ENCODE results near the gene SCARF2.
"Not testable (repeated sequence)": the region's sequence is repeated elsewhere in the genome, so short reads cannot be mapped to it uniquely, and the experiment has no call there.

Gene SCARF2

DNA sequence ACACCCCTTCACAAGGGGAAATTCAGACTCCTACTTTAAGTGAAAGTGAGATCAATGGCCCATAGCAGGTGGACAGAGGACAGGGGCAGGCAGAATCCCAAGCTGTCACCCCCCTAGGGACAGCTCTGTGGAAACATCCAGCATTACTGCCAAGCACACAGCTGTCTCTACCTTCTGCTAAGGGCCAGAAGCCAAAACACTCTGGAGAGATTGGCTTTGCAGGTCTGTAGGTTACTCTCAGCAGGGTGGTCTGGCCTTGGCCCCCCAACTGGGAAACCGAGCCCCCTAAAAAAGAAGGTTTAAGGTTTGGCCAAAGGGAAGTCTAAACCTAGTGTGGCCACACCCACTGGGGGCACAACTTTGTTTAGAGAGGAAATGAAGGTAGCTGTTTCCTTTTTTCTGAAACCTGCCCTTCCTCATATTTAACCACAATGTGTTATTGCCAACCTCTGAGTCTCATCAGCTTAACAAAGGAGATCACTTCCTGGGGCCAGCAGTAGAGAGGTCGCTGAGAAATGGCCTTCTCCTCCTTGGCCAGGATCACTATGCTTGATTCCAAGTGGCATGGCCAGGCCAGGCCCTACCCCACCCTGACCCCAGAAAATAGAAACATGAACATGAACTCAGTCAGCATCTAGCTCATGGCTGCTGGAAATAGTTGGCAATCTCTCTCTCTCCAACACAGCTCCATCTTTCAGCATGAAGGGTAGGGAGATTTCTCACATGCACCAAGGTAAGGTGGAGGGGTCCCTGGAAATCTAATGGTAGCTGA is 25.9 kb upstream of the SCARF2 start:
- DNase-seq (ENCODE audit: extremely low read depth in 1 of 2, low read depth in 1 of 2), result no peak

DNA sequence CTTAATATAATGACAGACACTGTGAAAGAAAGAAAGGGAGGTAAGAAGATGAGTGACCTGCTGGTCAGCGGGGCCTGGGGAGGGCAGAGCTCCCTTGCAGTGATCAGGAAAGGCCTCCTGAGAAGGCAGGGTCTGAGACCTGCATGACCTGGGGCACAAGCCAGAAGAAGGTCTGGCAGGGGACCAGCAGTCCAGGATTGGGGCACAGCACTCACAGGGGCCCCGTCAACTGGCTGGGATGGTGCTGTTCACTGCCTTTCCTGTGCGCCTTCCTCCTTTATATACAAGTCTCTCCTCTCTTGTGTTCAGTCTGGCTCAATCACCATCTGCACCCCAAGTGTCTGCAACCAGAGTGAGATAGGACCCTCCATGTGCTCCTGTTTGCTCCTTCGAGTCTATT is 22.2 kb upstream of the SCARF2 start:
- DNase-seq (ENCODE audit: extremely low read depth in 1 of 2, low read depth in 1 of 2), result no peak

DNA sequence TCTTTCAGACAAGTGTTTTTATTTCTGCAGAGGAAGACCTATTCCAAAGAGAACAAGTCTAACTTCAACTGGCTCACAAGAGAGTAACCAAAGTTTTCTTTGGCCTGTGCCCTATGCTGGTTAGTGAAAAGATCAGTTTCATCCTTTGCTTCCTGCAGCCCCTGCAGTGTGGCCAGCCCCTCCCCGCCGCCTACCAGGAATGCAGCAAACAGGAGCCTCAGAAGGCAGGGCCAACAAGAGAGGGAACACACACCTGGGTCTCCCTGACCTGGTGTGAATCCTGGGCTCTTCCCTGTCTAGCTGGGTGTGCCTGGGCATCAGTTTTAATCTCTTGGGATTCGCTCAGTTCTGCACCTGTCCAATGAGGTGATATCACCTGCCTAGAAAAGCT is 21.5 kb upstream of the SCARF2 start:
- no peak for DNase-seq (ENCODE audit: extremely low read depth in 1 of 2, low read depth in 1 of 2)

DNA sequence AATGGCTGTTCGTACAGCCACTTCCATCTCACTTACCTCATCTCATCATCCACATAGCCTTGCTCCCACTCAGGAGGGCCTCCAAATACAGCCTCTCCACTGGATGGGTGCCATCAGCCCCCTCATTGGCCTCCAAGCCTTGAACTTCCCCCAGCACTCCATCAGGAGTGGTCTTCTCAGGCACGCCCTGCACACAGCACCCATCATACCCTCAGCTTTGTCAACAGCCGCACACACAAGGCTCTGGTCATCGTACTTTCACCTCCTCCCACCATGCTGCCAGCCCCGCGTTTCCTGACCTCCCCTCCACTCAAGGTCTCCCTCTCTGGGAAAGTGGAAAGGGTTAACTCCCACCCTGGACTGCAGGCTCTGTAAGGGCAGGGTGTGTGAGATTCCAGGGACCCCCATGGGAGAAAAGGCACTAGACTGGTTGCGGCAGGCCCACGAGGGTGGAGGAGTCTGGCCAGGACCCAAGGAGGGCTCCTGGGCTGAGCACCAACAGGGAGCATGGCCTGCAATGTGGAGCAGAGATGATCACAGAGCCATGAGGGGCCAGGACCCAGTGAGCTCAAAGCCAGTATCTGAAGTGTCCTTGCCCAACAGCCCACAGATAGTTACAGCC is 21.0 kb upstream of the SCARF2 start:
- DNase-seq (ENCODE audit: extremely low read depth in 1 of 2, low read depth in 1 of 2), result no peak

DNA sequence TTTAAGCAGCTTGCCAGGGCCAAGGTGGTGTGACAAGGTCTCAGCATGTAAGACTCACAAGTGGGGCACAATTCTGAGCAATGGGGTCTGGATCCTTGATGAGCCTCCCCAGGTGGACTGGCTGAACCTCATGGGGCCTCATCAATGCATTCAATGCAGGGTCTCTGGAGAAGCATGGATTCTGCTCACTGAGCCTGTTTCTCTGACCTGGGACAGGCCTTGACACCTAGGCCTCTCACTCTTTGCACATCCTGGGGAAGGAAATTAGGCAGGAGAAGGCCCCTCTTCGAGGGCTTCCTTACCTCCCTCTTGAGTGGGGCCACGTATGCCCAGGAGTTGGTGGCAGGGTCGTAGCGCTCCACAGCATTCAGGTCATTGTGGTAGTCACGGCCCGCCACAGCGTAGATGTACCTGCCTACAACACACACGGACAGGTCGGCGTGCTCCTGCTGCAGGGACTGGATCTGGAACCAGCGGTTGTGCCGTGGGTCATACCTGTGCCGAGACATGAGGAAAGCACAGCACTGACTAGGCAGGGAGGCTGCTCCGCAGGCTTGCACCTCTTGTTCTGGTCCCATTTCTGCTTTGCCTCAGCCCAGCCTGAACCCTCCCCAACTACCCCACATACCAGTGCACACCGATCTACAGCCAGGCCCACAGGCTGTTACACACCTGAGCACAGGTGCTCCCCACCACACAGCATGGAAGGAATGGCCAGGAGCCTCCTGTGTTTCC is 20.0 kb upstream of the SCARF2 start:
- DNase-seq (ENCODE audit: extremely low read depth in 1 of 2, low read depth in 1 of 2), result no peak

DNA sequence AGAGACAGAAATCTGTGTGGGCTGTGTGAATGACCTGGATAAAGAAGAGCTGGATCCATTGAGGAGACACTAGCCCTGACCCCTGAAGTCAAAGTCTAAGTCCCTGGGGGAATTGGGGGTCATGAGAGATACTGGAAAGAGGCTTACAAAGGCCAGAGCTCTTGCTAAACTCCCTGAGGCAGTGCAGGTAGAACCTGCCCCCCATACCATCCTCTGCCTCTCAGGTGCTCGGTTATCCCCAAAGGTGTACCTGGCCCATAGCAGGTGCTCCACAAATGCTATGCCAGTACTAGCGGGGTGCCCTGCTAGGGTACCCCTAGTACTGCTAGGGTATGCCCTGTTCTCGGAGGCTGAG is 19.1 kb upstream of the SCARF2 start:
- no peak for DNase-seq (ENCODE audit: extremely low read depth in 1 of 2, low read depth in 1 of 2)

DNA sequence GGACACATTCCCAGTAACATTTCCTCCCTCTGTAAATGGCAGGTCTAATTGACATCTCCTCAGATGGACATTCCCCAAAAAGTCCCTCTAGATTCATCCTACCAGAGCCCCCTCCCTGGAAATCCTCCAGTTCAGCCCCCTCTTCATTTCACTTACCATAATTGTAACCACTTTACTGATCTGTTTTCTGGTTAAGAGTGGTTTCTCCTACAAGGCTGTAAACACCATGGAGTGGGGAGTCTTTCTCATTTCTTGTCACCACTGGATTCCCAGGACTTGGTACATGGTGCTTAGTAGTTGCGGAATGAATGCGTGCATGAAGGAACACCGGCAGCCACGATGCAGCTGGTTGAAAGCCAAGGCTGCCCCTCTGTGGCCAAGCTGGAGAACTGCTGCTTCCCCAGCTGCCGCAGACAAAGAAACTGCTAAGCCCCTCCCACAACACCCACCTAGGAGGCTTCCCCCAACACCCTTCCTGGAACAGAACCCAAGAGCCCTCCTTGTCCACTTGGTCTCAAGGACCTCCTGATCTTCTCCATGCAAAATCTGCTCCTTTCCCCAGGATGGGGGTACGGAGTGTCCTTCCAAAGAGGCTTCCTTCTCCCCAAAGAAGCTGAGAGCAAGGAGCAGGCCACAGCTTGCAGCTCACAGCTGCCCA is 18.6 kb upstream of the SCARF2 start:
- peak; percentile 27 to 54 for DNase-seq (ENCODE audit: extremely low read depth in 1 of 2, low read depth in 1 of 2)

DNA sequence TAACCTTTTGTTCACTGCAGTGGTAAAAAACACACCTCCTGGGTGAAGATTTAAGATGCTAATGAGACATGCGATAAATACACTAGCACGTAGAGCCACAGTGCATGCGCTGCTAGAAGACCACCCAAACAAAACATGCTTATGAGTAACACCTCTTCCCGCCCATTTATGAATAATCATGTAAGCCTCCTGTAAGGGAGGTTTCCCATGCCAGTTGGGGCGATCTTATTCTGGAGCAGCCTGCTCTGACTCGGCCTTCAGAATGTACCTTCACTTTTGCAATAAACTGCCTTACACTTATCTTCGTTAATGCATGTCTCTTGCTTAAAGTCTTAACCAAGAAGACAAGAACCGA is 18.1 kb upstream of the SCARF2 start:
- DNase-seq (ENCODE audit: extremely low read depth in 1 of 2, low read depth in 1 of 2), result no peak

DNA sequence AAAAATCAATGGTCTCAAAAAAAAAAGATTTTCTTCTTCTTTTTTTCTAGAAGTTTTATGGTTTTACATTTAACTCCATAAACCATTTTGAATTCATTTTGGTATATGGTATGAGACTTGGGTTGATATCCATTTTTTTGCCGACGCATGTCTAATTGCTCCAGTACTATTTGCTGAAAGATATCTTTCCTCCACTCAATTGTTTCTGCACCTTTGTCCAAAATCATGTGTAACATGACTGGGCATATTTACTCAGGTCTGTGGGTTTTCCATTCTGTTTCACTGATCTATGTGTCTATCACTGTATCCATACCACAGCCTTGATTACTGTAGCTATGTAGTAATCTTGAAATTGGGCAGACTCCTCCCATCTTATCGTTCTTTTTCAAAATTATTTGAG is 15.6 kb upstream of the SCARF2 start:
- no peak for DNase-seq (ENCODE audit: extremely low read depth in 1 of 2, low read depth in 1 of 2)

DNA sequence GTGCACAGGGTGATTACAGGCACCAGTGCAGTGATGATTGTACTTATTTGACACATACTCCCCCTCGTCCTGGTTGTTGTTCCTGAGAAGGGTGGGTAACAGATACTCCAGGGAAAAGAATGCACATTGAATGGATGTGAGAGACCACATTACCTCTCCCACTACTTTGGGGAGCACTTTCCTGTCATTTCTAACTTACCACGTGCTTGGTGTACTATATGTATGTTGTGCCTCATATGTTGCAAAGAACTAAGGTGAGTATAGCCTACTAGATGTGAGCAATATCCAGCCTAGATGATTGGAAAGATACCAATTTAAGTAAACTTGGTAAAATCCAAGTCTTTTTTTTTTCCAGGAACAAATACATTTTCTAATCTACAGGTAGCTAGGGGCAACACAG is 14.3 kb upstream of the SCARF2 start:
- no peak for DNase-seq (ENCODE audit: extremely low read depth in 1 of 2, low read depth in 1 of 2)

DNA sequence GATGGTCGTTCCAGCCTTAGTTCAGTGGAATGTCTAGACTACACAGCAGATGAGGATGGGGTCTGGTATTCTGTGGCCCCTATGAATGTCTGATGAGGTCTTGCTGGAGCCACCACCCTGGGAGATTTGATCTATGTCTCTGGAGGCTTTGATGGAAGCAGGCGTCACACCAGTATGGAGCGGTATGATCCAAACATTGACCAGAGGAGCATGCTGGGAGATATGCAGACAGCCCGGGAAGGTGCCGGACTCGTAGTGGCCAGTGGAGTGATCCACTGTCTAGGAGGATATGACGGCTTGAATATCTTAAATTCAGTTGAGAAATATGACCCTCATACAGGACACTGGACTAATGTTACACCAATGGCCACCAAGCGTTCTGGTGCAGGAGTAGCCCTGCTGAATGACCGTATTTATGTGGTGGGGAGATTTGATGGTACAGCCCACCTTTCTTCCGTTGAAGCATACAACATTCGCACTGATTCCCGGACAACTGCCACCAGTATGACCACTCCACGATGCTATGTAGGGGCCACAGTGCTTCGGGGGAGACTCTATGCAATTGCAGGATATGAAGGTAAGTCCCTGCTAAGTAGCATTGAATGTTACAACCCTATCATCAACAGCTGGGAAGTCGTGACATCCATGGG is 13.6 kb upstream of the SCARF2 start:
- DNase-seq (ENCODE audit: extremely low read depth in 1 of 2, low read depth in 1 of 2), result not testable (repeated sequence)

DNA sequence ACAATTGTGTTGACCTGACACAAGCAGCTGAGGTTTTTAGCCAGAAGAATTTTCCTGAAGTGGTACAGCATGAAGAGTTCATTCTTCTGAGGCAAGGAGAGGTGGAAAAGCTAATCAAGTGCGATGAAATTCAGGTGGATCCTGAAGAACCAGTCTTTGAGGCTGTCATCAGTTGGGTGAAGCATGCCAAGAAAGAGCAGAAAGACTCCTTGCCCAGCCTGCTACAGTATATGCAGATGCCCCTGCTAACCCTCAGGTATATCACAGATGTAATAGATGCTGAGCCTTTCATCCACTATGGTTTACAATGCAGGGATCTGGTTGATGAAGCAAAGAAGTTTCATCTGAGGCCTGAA is 12.9 kb upstream of the SCARF2 start:
- no peak for DNase-seq (ENCODE audit: extremely low read depth in 1 of 2, low read depth in 1 of 2)

DNA sequence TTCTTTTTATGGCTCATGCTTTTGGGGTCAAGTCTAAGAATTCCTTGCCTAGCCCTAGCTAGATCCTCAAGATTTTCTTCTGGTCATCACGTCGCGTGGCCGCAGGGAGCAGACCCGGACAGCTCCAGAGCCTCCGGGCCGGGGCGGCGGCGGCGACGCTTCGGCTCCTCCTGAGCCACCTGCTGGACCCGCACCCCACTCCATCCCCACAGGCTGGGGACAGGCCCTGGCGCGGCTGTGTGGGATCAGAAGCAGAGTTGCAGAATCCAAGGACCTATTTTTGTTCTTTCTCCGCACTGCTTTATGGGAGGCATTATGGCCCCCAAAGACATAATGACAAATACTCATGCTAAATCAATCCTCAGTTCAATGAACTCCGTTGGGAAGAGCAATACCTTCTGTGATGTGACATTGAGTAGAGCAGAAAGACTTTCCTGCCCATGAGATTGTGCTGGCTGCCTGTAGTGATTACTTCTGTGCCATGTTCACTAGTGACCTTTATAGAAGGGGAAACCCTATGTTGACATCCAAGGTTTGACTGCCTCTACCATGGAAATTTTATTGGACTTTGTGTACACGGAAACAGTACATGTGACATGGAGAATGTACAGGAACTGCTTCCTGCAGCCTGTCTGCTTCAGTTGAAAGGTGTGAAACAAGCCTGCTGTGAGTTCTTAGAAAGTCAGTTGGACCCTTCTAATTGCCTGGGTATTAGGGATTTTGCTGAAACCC is 12.4 kb upstream of the SCARF2 start:
- DNase-seq (ENCODE audit: extremely low read depth in 1 of 2, low read depth in 1 of 2), result no peak

DNA sequence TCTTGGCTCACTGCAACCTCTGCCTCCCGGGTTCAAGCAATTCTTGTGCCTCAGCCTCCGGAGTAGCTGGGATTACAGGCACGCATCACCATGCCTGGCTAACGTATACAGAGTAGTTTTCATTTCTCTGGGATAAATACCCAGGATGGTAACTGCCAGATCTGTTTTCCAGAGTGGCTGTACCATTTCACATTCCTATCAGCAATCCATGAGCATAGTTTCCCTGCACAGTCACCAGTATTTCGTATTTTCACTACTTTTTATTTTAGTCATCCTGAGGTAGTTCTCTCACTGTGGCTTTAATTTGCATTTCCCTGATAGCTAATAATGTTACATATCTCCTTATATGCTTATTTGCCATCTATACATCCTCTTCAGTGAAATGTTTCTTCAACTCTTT is 11.0 kb upstream of the SCARF2 start:
- no peak for DNase-seq (ENCODE audit: extremely low read depth in 1 of 2, low read depth in 1 of 2)

DNA sequence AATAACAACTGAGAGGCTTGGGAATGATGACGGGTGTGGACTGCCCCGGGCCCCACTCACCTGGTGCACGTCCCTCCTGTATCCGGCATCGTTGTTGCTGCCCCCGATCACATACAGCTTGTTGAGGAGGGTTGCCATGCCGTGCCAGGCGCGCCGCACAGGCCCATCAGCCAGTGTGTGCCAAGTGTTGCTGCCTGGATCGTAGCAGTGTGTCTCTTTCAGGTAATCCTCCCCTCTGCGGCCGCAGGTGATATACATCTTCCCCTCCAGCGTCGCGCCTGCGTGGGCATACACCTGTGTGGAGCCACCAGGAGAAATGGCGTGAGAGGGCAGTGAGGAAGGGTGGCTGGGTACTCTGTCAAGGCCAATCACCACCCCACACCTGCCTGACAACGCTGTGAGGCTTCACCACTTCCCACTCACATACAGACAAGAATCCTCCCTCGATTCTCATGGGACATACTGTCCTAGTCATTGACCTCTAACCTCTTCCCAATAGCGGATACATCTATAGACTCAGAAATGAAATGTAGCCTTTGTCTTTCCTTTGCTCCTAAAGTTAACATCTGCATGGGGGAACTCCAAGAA is 8.9 kb upstream of the SCARF2 start:
- DNase-seq (ENCODE audit: extremely low read depth in 1 of 2, low read depth in 1 of 2), result no peak

DNA sequence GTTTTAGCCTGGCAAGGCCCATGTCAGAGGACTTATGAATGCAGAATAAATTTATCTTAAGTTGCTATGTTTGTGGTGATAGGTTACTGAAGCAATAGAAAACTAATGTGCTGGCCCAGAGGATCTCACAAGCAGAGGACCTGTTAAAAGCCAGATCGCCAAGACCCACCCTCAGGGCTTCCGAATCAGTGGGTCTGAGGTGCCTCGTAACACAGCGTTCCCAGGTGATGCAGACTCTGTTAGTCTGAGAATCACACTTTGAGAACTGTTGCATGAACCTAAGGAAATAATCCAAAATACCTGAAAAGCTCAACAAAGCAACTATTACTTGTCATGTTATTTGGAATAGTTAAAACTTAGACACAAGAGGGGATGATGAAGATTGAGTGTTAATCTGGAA is 6.7 kb upstream of the SCARF2 start:
- DNase-seq (ENCODE audit: extremely low read depth in 1 of 2, low read depth in 1 of 2), result no peak

DNA sequence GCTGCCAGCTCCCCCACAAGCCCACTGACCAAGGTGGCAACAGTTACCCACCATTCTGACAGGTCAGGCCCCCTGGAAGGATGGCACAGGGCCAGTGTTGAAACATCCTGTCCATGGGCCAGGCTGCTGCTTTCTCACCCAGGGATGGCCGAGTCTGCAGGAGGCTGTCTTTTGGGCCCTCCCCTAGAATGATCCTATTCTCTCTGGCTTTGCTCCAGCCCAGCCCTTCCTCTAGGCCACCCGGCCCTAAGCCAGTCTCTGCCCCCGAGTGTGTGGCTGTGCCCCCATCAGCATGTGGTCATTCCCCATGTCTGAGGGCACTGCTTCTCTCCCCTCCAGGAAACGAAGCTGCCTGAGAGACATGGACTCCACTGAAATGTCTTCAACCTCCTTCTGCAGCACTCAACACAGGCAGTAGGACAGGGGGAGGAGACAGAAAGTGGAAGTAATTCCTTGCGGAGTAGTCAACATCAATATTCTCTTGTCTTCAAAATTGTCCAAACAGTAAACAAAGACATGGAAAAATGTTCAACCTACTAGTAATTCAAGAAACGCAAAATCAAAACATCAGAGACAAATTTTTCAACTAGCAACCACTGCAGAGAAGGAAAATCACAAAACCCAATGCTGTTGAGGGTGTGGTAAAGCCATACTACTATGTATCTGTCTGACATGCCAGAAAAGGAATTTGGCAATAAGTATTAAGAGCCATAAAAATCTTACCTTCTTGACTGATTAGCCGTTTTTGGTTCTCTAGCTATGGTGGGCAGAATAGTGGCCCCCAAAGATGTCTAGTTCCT is 5.1 kb upstream of the SCARF2 start:
- no peak for DNase-seq (ENCODE audit: extremely low read depth in 1 of 2, low read depth in 1 of 2)

DNA sequence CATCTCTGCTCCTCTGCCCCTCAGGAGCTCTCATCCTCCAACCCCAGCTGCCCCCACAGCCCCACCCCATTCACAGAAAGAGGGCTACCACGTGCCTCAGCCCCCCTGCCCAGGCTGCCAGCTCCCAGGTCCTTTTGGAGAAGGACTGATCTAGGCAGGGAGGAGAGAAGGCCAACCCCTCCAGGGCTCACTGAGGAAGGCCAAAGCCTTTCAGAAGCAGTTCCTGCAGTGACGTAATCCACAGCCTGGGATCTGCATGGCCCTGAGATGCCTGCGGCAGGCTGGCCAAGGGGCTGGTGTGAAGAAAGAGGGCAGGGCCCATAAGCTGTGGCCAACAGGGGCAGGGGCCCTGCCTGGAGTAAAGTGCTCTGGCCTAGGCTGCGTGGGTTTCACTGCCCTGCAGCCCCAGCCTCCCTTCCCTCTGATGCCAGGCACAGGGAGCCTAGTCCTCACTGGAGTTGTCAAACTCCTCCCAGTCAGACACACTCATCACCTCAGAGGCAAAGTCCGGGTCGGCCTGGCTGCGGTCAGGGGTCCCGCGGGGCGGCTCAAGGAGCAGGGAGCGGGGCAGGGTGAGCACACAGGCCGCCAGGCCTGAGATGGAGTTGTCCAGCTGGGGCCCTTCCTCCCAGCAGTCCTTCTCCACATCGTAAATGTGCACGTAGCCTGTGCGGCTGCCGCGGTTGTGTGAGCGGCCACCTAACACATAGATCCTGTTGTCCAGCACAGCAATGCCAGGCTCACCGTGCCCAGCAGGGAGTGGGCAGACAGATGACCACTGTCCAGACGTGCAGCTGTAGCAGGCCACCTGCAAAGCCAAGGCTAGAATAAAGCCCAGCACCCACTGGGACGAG is 4.2 kb upstream of the SCARF2 start:
- DNase-seq (ENCODE audit: extremely low read depth in 1 of 2, low read depth in 1 of 2), result no peak

Measured in activated CD8-positive, alpha-beta memory T cell treated with anti-CD3 and anti-CD28 coated beads for 1 hour (primary cell).